B cell (primary cell): Measurements from ENCODE around the gene SMARCD1. TPM values are rescaled to one million over a fixed set of nuclear protein-coding genes. Genes with fewer than 3 reads are reported as not detected.

Experiments used
- ATAC-seq: fragments of 200-7000 bp; cut with Tn5 transposase; one replicate; pipeline ENCODE4 v1.10.0; 2021; ENCODE audit warnings: low read depth, mild to moderate bottlenecking, moderate number of reproducible peaks, moderate library complexity
- CTCF ChIA-PET: fragments of 350-600 bp; sonication (Branson Sonifier 250); formaldehyde crosslinking; loops from one replicate; lab custom pipeline; 2021; ENCODE audit warnings: antibody characterized with exemption, inconsistent platforms; lab: Charles Lee
- POLR2A ChIA-PET: fragments of 350-600 bp; sonication (Branson Sonifier 250); formaldehyde crosslinking; loops from one replicate; lab custom pipeline; 2021; ENCODE audit warnings: antibody characterized with exemption; lab: Charles Lee
- DNase-seq: peaks from one replicate; pipeline ENCODE4 v3.0.0; 2013
- H2AFZ ChIP-seq: 2 replicates; pipeline ENCODE4 v1.6.1; 2012; ENCODE audit warnings: mild to moderate bottlenecking, low read depth, low read length; ENCODE audit not compliant: insufficient read depth, poor library complexity, severe bottlenecking
- H3K27ac ChIP-seq, 2 donors: 1 replicate in 1 of 2; 2 replicates in 1 of 2; pipeline ENCODE4 v1.5.1; 2012 to 2013; ENCODE audit warnings: low read length in 2 of 2, mild to moderate bottlenecking in 2 of 2, moderate library complexity in 1 of 2
- H3K27me3 ChIP-seq, 4 experiments: fragments of 200-600 bp in 1 of 4; sonication (generic) in 1 of 4; replicated peaks in 1 of 4; 1 replicate in 2 of 4; 2 replicates in 2 of 4; pipeline versions ENCODE4 v1.6.1 to v1.7.0; 2013 to 2016; ENCODE audit warnings: low read length in 3 of 4, mild to moderate bottlenecking in 2 of 4, mixed read lengths in 1 of 4, moderate library complexity in 1 of 4; ENCODE audit not compliant: insufficient read depth in 4 of 4, control insufficient read depth in 3 of 4; ENCODE audit errors: control extremely low read depth in 1 of 4
- H3K36me3 ChIP-seq, 2 experiments: replicated peaks in 1 of 2; 1 replicate in 1 of 2; 2 replicates in 1 of 2; pipeline versions ENCODE4 v1.6.1 to v1.7.1; 2013; ENCODE audit warnings: low read length in 1 of 2; ENCODE audit not compliant: insufficient read depth in 2 of 2, control insufficient read depth in 1 of 2; ENCODE audit errors: control extremely low read depth in 1 of 2, extremely low read depth in 1 of 2
- H3K4me1 ChIP-seq, 2 donors: fragments of 200-600 bp in 1 of 2; sonication (generic) in 1 of 2; 1 replicate in 1 of 2; 2 replicates in 1 of 2; pipeline versions ENCODE4 v1.5.1 to v1.6.1; 2013 to 2017; ENCODE audit warnings: low read length in 2 of 2; ENCODE audit not compliant: control insufficient read depth in 2 of 2, insufficient read depth in 2 of 2
- H3K4me2 ChIP-seq: replicated peaks from 2 replicates; pipeline ENCODE3; 2012; ENCODE audit warnings: mild to moderate bottlenecking, low read depth, low read length; ENCODE audit not compliant: poor library complexity, severe bottlenecking
- H3K4me3 ChIP-seq, 5 experiments: fragments of 200-600 bp in 1 of 5; sonication (generic) in 1 of 5; 1 replicate in 3 of 5; 2 replicates in 2 of 5; pipeline versions ENCODE4 v1.5.1 to v1.7.0; 2011 to 2016; ENCODE audit warnings: low read length in 4 of 5, mild to moderate bottlenecking in 4 of 5, low read depth in 2 of 5, control low read depth in 1 of 5, moderate library complexity in 1 of 5; ENCODE audit not compliant: insufficient read depth in 1 of 5; ENCODE audit errors: control extremely low read depth in 1 of 5, extremely low read depth in 1 of 5
- H3K79me2 ChIP-seq: fragments of 200-600 bp; sonication (generic); one replicate; pipeline ENCODE4 v1.6.0; 2016; ENCODE audit warnings: low read length; ENCODE audit not compliant: control insufficient read depth, insufficient read depth
- H3K9ac ChIP-seq: fragments of 200-600 bp; sonication (generic); 2 replicates; pipeline ENCODE4 v1.6.1; 2017; ENCODE audit warnings: mild to moderate bottlenecking, low read length, moderate library complexity
- H3K9me3 ChIP-seq, 3 donors: one replicate each; pipeline versions ENCODE4 v1.6.1 to v1.7.1; 2013; ENCODE audit warnings: low read length in 2 of 3; ENCODE audit not compliant: control insufficient read depth in 2 of 3, insufficient read depth in 1 of 3; ENCODE audit errors: control extremely low read depth in 1 of 3
- H4K20me1 ChIP-seq: 2 replicates; pipeline ENCODE4 v1.6.0; 2012; ENCODE audit warnings: mild to moderate bottlenecking, low read length; ENCODE audit not compliant: insufficient read depth, control insufficient read depth, poor library complexity, severe bottlenecking
- H3K27ac Mint-ChIP-seq: one replicate; pipeline ENCODE4 v1.8.0; 2021; ENCODE audit warnings: mixed read lengths
- H3K27me3 Mint-ChIP-seq: one replicate; pipeline ENCODE4 v1.8.0; 2021; ENCODE audit warnings: mixed read lengths
- H3K4me1 Mint-ChIP-seq: one replicate; pipeline ENCODE4 v1.8.0; 2021; ENCODE audit warnings: mixed read lengths
- H3K4me3 Mint-ChIP-seq: one replicate; pipeline ENCODE4 v1.8.0; 2021; ENCODE audit warnings: mixed read lengths
- H3K9me3 Mint-ChIP-seq: one replicate; pipeline ENCODE4 v1.8.0; 2022; ENCODE audit warnings: mixed read lengths; ENCODE audit not compliant: insufficient read depth
- CTCF ChIP-seq: fragments of 200-600 bp; IDR thresholded peaks from one replicate; pipeline ENCODE4 v1.8.0; 2022; ENCODE audit warnings: antibody characterized with exemption, mild to moderate bottlenecking
- EZH2 ChIP-seq: IDR thresholded peaks from 2 replicates; pipeline ENCODE4 v1.6.1; 2012; ENCODE audit warnings: borderline replicate concordance, low read depth, mild to moderate bottlenecking, moderate library complexity, low read length; ENCODE audit not compliant: insufficient read depth, poor library complexity, severe bottlenecking
- WGBS: methylation state at CpG from one replicate; pipeline ENCODE4 v1.1.5; 2013; ENCODE audit warnings: missing lambda C conversion rate; ENCODE audit not compliant: insufficient coverage; 5-methylcytosine and 5-hydroxymethylcytosine counted together
- intact Hi-C: fragments of 100-400 bp; cut with micrococcal nuclease; formaldehyde crosslinking; loops from one replicate; pipeline ENCODE4 v1.10.0; 2022
- polyA plus RNA-seq: library from polyadenylated mRNA; depleted of rRNA; stranded (reverse); fragments of >200 nt; gene quantifications from 2 replicates; pipeline ENCODE4 v1.2.3, GENCODE V29; 2012
- total RNA-seq, 2 donors: library from RNA; stranded (reverse); fragments of 120-200 nt in 1 of 2; gene quantifications; 1 replicate in 1 of 2; 2 replicates in 1 of 2; pipeline versions ENCODE4 v1.2.3 to v1.2.4, GENCODE V29; 2013 to 2022

Gene SMARCD1
- total and polyA plus RNA-seq, 2 donors (not counting 1 experiment from before 2014, with no cell fraction given), result 67.8 to 101 TPM

- Mint-ChIP-seq H3K4me3 (no peak overlapping the region), H3K9me3 (no peaks in the 10 kb centered on the region), H3K27ac (no peak overlapping the region), H3K4me1 (peaks cover 4% of the 10 kb centered on the region), H3K27me3 (peaks cover 9% of the 10 kb centered on the region)
- intact Hi-C loops, result no loop called here
- Histone ChIP-seq H3K4me2 (no peak overlapping the region), H3K9me3 (no peaks in the 10 kb centered on the region), H3K27ac (no peak overlapping the region), H3K36me3 (no peaks in the 10 kb centered on the region), H3K79me2 (no peaks in the 10 kb centered on the region), H4K20me1 (no peaks in the 10 kb centered on the region), H3K9ac (no peak overlapping the region), H3K27me3 (no peaks in the 10 kb centered on the region), H3K4me1 (peaks cover 0 to 12% of the 10 kb centered on the region in 2 donors), H2AFZ (no peak overlapping the region), H3K4me3 (no peak overlapping the region)
- TF ChIP-seq CTCF (no peak), EZH2 (no peak)
- no peak for ATAC-seq
- ChIA-PET POLR2A (interaction anchor here (0.5 kb wide), 1 partner anchor 42 kb away, joined by 3 read pairs; no protein-coding TSS in a partner anchor), CTCF (interaction anchor here (1.2 to 15.9 kb wide), 7 partner anchors 11 to 137 kb away, joined by 3 to 343 read pairs (median 36); partner anchors contain the start of genes CERS5 and SMARCD1)
- DNase-seq, result no peak
- 64% methylated on average over 8 of the region's 10 CpGs for whole genome bisulfite sequencing
These were observed 12.8 kb upstream of the SMARCD1 start for GRCh38 chr12:50072198-50072907.

GRCh38 chr12:50073206-50073605, 11.9 kb upstream of the SMARCD1 start:
- DNase-seq, result no peak
- no peaks in the 10 kb centered on the region for H3K79me2 ChIP-seq
- Mint-ChIP-seq H3K4me3 (no peak overlapping the region), H3K4me1 (peaks cover 4% of the 10 kb centered on the region), H3K27me3 (peaks cover 11% of the 10 kb centered on the region), H3K9me3 (no peaks in the 10 kb centered on the region), H3K27ac (no peak overlapping the region)
- H3K4me2 ChIP-seq, result no peak overlapping the region
- no peaks in the 10 kb centered on the region for H4K20me1 ChIP-seq
- ChIA-PET POLR2A (no interaction called here), CTCF (interaction anchor here (1.6 to 15.9 kb wide), 8 partner anchors 8 to 240 kb away, joined by 3 to 343 read pairs (median 10); partner anchors contain the start of gene CERS5)
- H3K4me1 ChIP-seq, result peaks cover 0 to 12% of the 10 kb centered on the region in 2 donors
- no peak for ATAC-seq
- intact Hi-C loops, result no loop called here
- no peak overlapping the region for H3K4me3 ChIP-seq
- no peaks in the 10 kb centered on the region for H3K27me3 ChIP-seq
- no peak overlapping the region for H3K9ac ChIP-seq
- 85% methylated on average over 5 of the region's 7 CpGs for WGBS
- TF ChIP-seq CTCF, result no peak
- TF ChIP-seq EZH2, result no peak
- no peak overlapping the region for H2AFZ ChIP-seq
- H3K9me3 ChIP-seq, result no peaks in the 10 kb centered on the region
- no peaks in the 10 kb centered on the region for H3K36me3 ChIP-seq
- no peak overlapping the region for H3K27ac ChIP-seq
